GM12891 (cell line): ENCODE results near the gene ADCY3.

ENCODE experiments used
- POLR2A ChIP-seq: IDR thresholded peaks from 2 replicates; pipeline ENCODE4 v1.6.1; 2011; ENCODE audit warnings: low read depth, low read length, control low read depth
- SPI1 ChIP-seq: IDR thresholded peaks from 2 replicates; pipeline ENCODE4 v1.6.1; 2011; ENCODE audit warnings: low read depth, low read length, control low read depth

- no peak for TF ChIP-seq SPI1
- TF ChIP-seq POLR2A, result no peak
Observed at GRCh38 chr2:24883946-24884345, 36.1 kb downstream of the ADCY3 start.
